NAMALWA (cell line): ENCODE measurements around the gene MAFF.
"Not testable (repeated sequence)": the region's sequence is repeated elsewhere in the genome, so short reads cannot be mapped to it uniquely, and the experiment has no call there.

Source experiments
- DNase-seq: peaks from one replicate; pipeline ENCODE4 v3.0.0-alpha.2; 2015; ENCODE audit warnings: low spot score

The MAFF gene

GRCh38 chr22:38223289-38223960, 21.6 kb downstream of the MAFF start:
- DNase-seq = peak; percentile 24

- DNase-seq = no peak
Measured at GRCh38 chr22:38226853-38227649, 25.3 kb downstream of the MAFF start.

- DNase-seq = no peak
Measured at GRCh38 chr22:38228326-38228872, 26.6 kb downstream of the MAFF start.

- no peak for DNase-seq
Measured at GRCh38 chr22:38228873-38229740, 27.3 kb downstream of the MAFF start.

- peak; percentile 44 for DNase-seq
Measured at GRCh38 chr22:38230108-38230825, 28.5 kb downstream of the MAFF start.

GRCh38 chr22:38230916-38231315, 29.1 kb downstream of the MAFF start:
- DNase-seq = no peak

- DNase-seq = no peak
Measured at GRCh38 chr22:38232196-38232595, 30.4 kb downstream of the MAFF start.

- no peak for DNase-seq
Measured at GRCh38 chr22:38233427-38233826, 31.6 kb downstream of the MAFF start.

- DNase-seq = not testable (repeated sequence)
Measured at GRCh38 chr22:38233856-38234255, 32.1 kb downstream of the MAFF start.

GRCh38 chr22:38235240-38235850, 33.6 kb downstream of the MAFF start:
- no peak for DNase-seq

- DNase-seq = no peak
Measured at GRCh38 chr22:38236786-38237185, 35.0 kb downstream of the MAFF start.

GRCh38 chr22:38238519-38239071, 36.8 kb downstream of the MAFF start:
- DNase-seq = no peak

GRCh38 chr22:38239101-38239761, 37.4 kb downstream of the MAFF start:
- no peak for DNase-seq

- DNase-seq = no peak
Measured at GRCh38 chr22:38240734-38241252, 39.0 kb downstream of the MAFF start.

- DNase-seq = no peak
Measured at GRCh38 chr22:38243007-38243765, 41.4 kb downstream of the MAFF start.

- DNase-seq = no peak
Measured at GRCh38 chr22:38244106-38244505, 42.3 kb downstream of the MAFF start.

GRCh38 chr22:38246046-38246658, 44.4 kb downstream of the MAFF start:
- peak; percentile 31 for DNase-seq

- DNase-seq = no peak
Measured at GRCh38 chr22:38246692-38247091, 44.9 kb downstream of the MAFF start.

- no peak for DNase-seq
Measured at GRCh38 chr22:38247713-38248112, 45.9 kb downstream of the MAFF start.
